ENCODE results near the gene SERPINB2. TPM values are rescaled to one million over a fixed set of nuclear protein-coding genes. Genes with fewer than 3 reads are reported as not detected.
A peak's percentile ranks its signal among the peaks of the same experiment; 100 is the strongest.

SERPINB2 gene
- total and polyA plus RNA-seq, 10 of the 15 experiments (the other 5 are each of a cell fraction or from before 2014, with no cell fraction given): 9.6 to 25.3 (median 14.0) TPM

DNA sequence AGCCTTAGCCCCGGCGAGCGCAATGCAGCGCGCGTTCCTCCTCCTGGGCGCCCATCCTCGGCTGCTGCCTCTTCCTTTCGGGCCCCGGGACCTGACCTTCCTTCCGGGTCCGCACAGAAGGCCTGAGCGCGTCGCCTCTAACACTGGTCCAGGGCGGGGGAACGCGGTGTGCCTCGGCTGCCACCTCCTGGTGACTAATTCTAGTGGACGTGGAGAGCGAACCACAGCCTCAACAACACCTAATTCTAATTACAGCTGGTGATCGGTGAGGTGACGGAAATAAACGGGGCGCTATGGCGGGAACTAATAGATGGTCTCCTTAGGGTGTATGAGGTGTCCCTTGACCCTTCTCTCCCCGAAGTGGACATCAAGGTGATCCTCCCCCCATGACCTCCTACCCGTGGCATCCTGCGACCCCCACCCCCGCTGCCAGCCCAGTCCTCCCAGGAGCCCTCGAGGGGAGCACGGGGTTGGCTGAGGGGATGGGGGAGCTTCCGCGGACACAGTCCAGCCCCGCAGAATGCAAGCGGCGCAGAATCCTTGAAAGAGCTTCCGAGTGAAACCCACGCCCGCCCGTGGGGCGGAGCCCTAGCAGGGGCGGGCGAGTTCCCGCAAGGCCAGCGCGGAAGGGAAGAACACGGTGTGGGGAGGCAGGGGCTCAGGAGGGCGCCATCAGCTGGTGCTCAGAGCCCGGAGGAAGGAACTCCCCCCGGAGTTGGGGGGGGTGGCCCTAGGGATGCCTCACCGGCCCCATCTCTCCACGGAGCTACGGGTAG, 48.8 kb downstream of the SERPINB2 start (continued):
- TF ChIP-seq ZZZ3 (IDR thresholded peaks at IDR 0.05; ENCODE audit: control insufficient read depth, insufficient read length, low read depth) (no peak), SIX5 (IDR thresholded peaks at IDR 0.05; ENCODE audit: low read depth, low read length, severe bottlenecking) (no peak), TCF7 (IDR thresholded peaks at IDR 0.05; ENCODE audit: borderline replicate concordance) (no peak), CHD2 (IDR thresholded peaks at IDR 0.05; ENCODE audit: borderline replicate concordance, low read depth, low read length) (no peak), ASH2L (IDR thresholded peaks at IDR 0.05; ENCODE audit: borderline replicate concordance, low read depth) (no peak), ZNF217 (IDR thresholded peaks at IDR 0.05) (no peak), BACH1 (IDR thresholded peaks at IDR 0.05; ENCODE audit: borderline replicate concordance) (0 out of 2 replicates have a peak, but pooled peaks have one; percentile 30), SMAD1 (IDR thresholded peaks at IDR 0.05; ENCODE audit: low read depth, partially characterized antibody) (no peak), NR2F1 (conservative IDR thresholded peaks at IDR 0.05) (peak; percentile 91), NFYB (IDR thresholded peaks at IDR 0.05; ENCODE audit: insufficient read depth, low read depth, low read length) (no peak), POLR2AphosphoS5 (IDR thresholded peaks at IDR 0.05; ENCODE audit: low read length) (peak; percentile 40; the same call in 1 of the 2 replicates), FOXK2 (IDR thresholded peaks at IDR 0.05) (no peak), YBX1 (IDR thresholded peaks at IDR 0.05) (no peak), JUND (IDR thresholded peaks at IDR 0.05; ENCODE audit: low read depth, low read length) (no peak), MEF2B (IDR thresholded peaks at IDR 0.05; ENCODE audit: partially characterized antibody, poor library complexity, severe bottlenecking) (no peak)
- TF ChIP-seq, protein P1, sequence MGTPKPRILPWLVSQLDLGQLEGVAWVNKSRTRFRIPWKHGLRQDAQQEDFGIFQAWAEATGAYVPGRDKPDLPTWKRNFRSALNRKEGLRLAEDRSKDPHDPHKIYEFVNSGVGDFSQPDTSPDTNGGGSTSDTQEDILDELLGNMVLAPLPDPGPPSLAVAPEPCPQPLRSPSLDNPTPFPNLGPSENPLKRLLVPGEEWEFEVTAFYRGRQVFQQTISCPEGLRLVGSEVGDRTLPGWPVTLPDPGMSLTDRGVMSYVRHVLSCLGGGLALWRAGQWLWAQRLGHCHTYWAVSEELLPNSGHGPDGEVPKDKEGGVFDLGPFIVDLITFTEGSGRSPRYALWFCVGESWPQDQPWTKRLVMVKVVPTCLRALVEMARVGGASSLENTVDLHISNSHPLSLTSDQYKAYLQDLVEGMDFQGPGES (IDR thresholded peaks at IDR 0.05): 0 out of 2 replicates have a peak, but pooled peaks have one; percentile 30
- TF ChIP-seq, protein P2, sequence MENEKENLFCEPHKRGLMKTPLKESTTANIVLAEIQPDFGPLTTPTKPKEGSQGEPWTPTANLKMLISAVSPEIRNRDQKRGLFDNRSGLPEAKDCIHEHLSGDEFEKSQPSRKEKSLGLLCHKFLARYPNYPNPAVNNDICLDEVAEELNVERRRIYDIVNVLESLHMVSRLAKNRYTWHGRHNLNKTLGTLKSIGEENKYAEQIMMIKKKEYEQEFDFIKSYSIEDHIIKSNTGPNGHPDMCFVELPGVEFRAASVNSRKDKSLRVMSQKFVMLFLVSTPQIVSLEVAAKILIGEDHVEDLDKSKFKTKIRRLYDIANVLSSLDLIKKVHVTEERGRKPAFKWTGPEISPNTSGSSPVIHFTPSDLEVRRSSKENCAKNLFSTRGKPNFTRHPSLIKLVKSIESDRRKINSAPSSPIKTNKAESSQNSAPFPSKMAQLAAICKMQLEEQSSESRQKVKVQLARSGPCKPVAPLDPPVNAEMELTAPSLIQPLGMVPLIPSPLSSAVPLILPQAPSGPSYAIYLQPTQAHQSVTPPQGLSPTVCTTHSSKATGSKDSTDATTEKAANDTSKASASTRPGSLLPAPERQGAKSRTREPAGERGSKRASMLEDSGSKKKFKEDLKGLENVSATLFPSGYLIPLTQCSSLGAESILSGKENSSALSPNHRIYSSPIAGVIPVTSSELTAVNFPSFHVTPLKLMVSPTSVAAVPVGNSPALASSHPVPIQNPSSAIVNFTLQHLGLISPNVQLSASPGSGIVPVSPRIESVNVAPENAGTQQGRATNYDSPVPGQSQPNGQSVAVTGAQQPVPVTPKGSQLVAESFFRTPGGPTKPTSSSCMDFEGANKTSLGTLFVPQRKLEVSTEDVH (IDR thresholded peaks at IDR 0.05; ENCODE audit: low read depth, partially characterized antibody): peak; percentile 38
- TF ChIP-seq, protein P3, sequence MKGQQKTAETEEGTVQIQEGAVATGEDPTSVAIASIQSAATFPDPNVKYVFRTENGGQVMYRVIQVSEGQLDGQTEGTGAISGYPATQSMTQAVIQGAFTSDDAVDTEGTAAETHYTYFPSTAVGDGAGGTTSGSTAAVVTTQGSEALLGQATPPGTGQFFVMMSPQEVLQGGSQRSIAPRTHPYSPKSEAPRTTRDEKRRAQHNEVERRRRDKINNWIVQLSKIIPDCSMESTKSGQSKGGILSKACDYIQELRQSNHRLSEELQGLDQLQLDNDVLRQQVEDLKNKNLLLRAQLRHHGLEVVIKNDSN (IDR thresholded peaks at IDR 0.05; ENCODE audit: borderline replicate concordance, extremely low read length, insufficient read depth, low read depth, low read length): no peak
- TF ChIP-seq, protein P4, sequence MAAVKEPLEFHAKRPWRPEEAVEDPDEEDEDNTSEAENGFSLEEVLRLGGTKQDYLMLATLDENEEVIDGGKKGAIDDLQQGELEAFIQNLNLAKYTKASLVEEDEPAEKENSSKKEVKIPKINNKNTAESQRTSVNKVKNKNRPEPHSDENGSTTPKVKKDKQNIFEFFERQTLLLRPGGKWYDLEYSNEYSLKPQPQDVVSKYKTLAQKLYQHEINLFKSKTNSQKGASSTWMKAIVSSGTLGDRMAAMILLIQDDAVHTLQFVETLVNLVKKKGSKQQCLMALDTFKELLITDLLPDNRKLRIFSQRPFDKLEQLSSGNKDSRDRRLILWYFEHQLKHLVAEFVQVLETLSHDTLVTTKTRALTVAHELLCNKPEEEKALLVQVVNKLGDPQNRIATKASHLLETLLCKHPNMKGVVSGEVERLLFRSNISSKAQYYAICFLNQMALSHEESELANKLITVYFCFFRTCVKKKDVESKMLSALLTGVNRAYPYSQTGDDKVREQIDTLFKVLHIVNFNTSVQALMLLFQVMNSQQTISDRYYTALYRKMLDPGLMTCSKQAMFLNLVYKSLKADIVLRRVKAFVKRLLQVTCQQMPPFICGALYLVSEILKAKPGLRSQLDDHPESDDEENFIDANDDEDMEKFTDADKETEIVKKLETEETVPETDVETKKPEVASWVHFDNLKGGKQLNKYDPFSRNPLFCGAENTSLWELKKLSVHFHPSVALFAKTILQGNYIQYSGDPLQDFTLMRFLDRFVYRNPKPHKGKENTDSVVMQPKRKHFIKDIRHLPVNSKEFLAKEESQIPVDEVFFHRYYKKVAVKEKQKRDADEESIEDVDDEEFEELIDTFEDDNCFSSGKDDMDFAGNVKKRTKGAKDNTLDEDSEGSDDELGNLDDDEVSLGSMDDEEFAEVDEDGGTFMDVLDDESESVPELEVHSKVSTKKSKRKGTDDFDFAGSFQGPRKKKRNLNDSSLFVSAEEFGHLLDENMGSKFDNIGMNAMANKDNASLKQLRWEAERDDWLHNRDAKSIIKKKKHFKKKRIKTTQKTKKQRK (IDR thresholded peaks at IDR 0.05; ENCODE audit: low read depth, low read length): no peak

All from GM12878 (cell line).